GM12801 (cell line): ENCODE results near the gene SLC6A13.

Experiments
- CTCF ChIP-seq: IDR thresholded peaks from one replicate; pipeline ENCODE4 v1.5.1; 2011; ENCODE audit warnings: control low read depth; ENCODE audit not compliant: insufficient read length; ENCODE audit errors: extremely low read depth

SLC6A13 gene

GRCh38 chr12:268483-268840 is 5.8 kb upstream of the SLC6A13 start:
- no peak for TF ChIP-seq CTCF

DNA sequence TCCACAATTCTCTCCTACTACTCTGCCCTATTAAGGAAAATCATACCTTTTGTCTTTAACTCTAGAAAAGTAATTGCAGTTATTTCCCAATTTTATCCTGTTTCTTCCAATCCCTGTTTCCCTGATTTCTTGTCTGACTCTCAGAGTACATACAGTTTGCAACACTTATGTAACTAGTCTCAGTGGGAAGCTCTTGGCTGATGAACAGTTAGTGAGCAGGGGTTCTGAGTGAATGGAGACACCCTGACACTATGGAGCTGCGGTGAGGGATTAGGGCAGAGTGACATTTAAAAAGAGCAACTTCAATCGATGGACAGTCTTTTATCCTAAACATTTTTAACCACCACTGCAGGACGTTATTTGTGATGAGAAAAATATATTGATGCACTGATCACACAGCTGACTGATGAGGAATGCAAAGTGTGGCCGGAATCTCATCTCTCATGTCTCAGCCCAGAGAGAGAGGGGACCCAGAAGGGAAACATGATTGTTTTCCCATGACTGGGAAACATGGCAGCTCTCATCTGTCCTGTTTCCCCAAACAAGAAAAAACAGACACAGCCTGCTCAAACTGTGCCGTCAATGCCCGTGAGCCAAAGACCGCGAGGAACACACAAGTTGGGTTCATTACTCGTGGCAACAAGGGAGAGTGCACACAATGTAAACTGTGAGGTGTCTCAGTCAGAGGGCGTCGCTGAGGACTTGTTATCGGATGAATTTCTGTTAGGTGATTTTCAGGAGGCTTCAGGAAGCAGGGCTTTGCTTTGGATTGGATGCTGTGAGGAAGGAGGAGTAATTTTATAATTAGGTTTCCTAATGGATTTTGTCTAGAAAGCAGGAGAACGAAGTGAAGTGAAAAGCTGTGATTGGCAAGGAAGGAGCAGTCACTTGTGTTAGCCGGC is 5.2 kb upstream of the SLC6A13 start:
- no peak for TF ChIP-seq CTCF

GRCh38 chr12:265096-265495 is 2.5 kb upstream of the SLC6A13 start:
- TF ChIP-seq CTCF = no peak

GRCh38 chr12:264269-264668 is 1.6 kb upstream of the SLC6A13 start:
- no peak for TF ChIP-seq CTCF

- TF ChIP-seq CTCF = no peak
Observed at GRCh38 chr12:263574-263973, 938 bp upstream of the SLC6A13 start.

GRCh38 chr12:262113-262512 is 523 bp downstream of the SLC6A13 start:
- TF ChIP-seq CTCF = no peak

DNA sequence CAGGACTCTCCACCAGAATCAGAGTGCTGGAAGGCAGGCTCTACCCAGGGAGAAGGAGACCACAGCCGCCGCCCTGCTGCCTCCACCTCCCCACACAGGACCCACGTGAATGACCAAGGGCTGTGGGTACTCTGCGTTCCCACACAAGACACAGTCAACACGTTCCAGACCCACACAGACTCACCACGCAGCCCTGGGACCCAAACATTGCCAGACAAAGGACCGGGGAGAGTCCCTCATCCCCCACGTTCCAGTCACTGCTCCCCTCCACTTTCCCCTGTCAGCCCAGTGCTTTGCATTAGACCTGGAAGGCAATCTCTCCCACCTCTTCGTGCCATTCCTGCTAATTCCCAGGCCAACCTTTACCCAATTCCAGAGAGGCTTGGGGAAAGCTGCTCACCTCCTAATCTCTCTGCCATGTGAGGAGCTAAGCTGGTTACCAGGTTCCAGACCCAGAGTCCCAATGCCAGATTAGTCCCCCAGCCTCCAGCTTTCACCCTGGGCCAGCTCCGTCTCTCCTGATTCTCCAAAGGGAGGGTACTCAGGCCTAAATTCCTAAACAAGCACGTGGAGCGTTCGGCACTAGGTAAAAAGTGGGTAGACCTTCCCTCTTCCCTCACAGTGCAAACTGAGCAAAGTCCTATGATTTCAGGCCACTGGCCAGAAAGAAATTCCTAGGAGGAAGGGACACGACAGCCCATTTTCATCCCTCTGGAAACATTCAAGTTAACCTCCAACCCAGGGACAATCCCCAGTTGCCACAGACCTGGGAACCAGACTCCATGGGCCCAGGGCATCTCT is 4.9 kb downstream of the SLC6A13 start:
- TF ChIP-seq CTCF = no peak
